Stimulated activated CD8-positive, alpha-beta memory T cell treated with anti-CD3 and anti-CD28 coated beads, Interleukin-7, amount 100 ng/mL, for 1 hour (primary cell): ENCODE results near the gene ZBTB44.

Experiments
- DNase-seq, 2 donors: peaks; one replicate each; pipeline ENCODE4 v3.0.0-alpha.2; 2020; ENCODE audit warnings: low read depth in 2 of 2

The ZBTB44 gene

GRCh38 chr11:130178441-130179339 lies 136.0 kb downstream of the ZBTB44 start:
- DNase-seq, result no peak

GRCh38 chr11:130177782-130178181 lies 136.9 kb downstream of the ZBTB44 start:
- no peak for DNase-seq
